B cell (primary cell): ENCODE results near the gene ATXN7L3B.

Source experiments
- CTCF ChIP-seq: fragments of 200-600 bp; IDR thresholded peaks from one replicate; pipeline ENCODE4 v1.8.0; 2022; ENCODE audit warnings: antibody characterized with exemption, mild to moderate bottlenecking
- EZH2 ChIP-seq: IDR thresholded peaks from 2 replicates; pipeline ENCODE4 v1.6.1; 2012; ENCODE audit warnings: borderline replicate concordance, low read depth, mild to moderate bottlenecking, moderate library complexity, low read length; ENCODE audit not compliant: insufficient read depth, poor library complexity, severe bottlenecking

GRCh38 chr12:74490390-74491064 is 47.1 kb upstream of the ATXN7L3B start:
- TF ChIP-seq CTCF: no peak
- TF ChIP-seq EZH2: no peak
